Skeletal muscle satellite cell (primary cell): ENCODE results near the gene CERS3. TPM values are rescaled to one million over a fixed set of nuclear protein-coding genes. Genes with fewer than 3 reads are reported as not detected.

Source experiments
- H3K27me3 ChIP-seq: 2 replicates; pipeline ENCODE4 v1.7.0; 2013; ENCODE audit warnings: low read length; ENCODE audit not compliant: control insufficient read depth, insufficient read depth
- H3K36me3 ChIP-seq: 2 replicates; pipeline ENCODE4 v1.7.0; 2013; ENCODE audit warnings: mild to moderate bottlenecking, control low read depth, low read length; ENCODE audit not compliant: insufficient read depth
- H3K4me1 ChIP-seq: 2 replicates; pipeline ENCODE4 v1.7.0; 2013; ENCODE audit warnings: low read length; ENCODE audit not compliant: control insufficient read depth, insufficient read depth
- H3K4me2 ChIP-seq: 2 replicates; pipeline ENCODE4 v1.7.0; 2013; ENCODE audit warnings: mild to moderate bottlenecking, low read length
- H3K4me3 ChIP-seq: 2 replicates; pipeline ENCODE4 v1.7.0; 2013; ENCODE audit warnings: low read length
- H3K9ac ChIP-seq: 2 replicates; pipeline ENCODE4 v1.7.0; 2013; ENCODE audit warnings: mild to moderate bottlenecking, low read depth, low read length, moderate library complexity
- H3K9me3 ChIP-seq: replicated peaks from 2 replicates; pipeline ENCODE4 v1.7.0; 2013; ENCODE audit warnings: mild to moderate bottlenecking, control low read depth, low read length
- small RNA-seq: library from RNA; depleted of rRNA; stranded (forward); fragments of <200 nt; gene quantifications from one replicate; pipeline ENCODE3, GENCODE V24; 2012

The CERS3 gene

DNA sequence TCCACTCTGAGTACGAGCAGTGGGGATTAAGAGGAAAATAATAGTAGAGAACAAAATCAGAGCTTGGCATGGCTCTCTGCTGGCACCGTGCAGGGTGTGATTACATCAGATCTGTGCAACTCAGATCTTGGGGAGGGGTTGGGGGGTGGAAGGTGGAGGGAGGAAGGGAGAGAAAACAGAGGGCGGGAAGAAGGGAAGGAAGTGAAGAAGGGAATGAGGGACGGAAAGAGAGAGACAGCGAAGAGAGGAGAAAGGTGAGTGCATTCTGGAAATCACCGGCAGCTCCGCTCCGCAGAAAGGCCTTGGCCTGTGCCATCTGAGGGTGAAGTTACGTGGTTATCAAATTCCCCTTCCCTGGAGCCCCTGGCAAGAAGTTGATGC is 156.0 kb downstream of the CERS3 start:
- H3K4me1 ChIP-seq, result no peaks in the 10 kb centered on the region
- no peaks in the 10 kb centered on the region for H3K9me3 ChIP-seq
- H3K36me3 ChIP-seq, result no peaks in the 10 kb centered on the region
- no peaks in the 10 kb centered on the region for H3K27me3 ChIP-seq
- no peak overlapping the region for H3K9ac ChIP-seq
- H3K4me2 ChIP-seq, result no peak overlapping the region
- H3K4me3 ChIP-seq, result no peak overlapping the region

DNA sequence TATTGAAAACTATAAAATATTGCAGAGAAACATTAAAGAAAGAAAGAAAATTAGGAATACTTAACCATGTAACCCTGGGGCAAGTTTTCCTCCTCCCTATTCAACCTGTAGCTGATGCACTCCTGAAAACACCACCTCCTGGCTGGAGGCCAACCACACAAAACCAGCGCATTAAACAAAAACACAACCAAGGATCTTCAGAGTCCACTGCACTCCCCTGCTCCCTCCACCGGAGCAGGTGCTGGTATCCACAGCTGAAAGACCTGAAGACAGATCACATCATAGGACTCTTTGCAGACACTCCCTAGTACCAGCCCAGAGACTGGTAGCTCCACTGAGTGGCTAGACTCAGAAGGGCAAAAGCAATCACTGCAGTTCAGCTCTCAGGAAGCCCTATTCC is 173.4 kb downstream of the CERS3 start:
- no peak overlapping the region for H3K4me3 ChIP-seq
- H3K27me3 ChIP-seq, result no peaks in the 10 kb centered on the region
- H3K4me1 ChIP-seq, result peaks cover 5% of the 10 kb centered on the region
- no peak overlapping the region for H3K9ac ChIP-seq
- no peaks in the 10 kb centered on the region for H3K36me3 ChIP-seq
- no peak overlapping the region for H3K4me2 ChIP-seq
- no peaks in the 10 kb centered on the region for H3K9me3 ChIP-seq

DNA sequence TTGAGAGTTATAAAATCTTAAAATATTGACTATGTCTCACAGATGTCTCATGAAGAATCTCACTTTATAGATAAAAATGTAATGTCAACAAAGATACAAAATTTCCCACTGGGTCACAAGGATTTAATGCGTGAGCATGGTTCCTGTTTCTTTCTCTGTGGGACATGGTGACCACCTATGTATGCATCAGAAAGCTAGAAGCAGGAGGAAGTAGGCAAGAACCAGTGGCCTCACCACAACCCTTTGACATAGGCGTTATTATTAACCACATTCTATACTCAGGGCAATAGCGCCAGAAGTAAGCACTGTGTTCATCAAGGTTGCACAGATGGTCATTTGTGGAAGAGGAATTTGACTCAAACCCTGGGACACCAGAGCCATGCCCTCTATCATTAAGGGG is 175.3 kb downstream of the CERS3 start:
- Histone ChIP-seq H3K9me3 (no peaks in the 10 kb centered on the region), H3K9ac (no peak overlapping the region), H3K4me1 (peaks cover 10% of the 10 kb centered on the region), H3K36me3 (no peaks in the 10 kb centered on the region), H3K4me2 (no peak overlapping the region), H3K4me3 (no peak overlapping the region), H3K27me3 (no peaks in the 10 kb centered on the region)

DNA sequence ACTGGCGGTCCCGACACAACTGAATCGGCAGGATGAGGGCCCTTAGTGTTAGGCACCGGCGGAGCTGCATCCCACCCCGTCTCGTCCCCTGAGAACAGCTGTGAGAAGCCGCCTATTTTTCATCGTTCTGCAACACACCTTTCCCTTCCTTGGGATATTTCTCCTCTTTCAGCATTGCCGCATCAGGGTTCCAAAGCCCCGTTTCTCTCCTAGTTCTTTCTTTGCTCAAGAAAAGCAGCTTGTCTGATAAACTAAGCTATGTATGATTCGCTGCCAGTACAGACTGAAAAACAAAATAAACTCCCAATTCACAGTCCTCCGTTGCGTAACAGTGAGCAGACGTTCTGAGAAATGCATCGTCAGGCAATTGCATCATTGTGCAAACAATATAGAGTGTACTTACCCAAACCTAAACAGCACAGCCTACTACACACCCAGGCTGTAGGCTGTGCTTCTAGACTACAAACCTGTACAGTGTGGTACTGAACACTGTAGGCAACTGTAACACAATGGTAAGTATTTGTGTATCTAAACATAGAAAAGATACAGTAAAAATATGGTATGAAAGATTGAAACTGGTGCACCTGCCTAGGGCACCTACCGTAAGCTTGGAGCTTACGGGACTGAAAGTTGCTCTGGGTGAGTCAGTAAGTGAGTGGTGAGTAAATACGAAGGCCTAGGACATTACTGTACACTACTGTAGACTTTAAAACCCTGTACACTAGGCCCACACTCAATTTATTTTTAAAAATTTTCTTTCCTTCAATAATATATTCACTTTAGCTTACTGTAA is 178.1 kb downstream of the CERS3 start:
- H3K4me3 ChIP-seq, result peak overlapping the region; percentile 77
- H3K4me2 ChIP-seq, result peak overlapping the region; percentile 96
- no peaks in the 10 kb centered on the region for H3K36me3 ChIP-seq
- H3K9me3 ChIP-seq, result no peaks in the 10 kb centered on the region
- peak overlapping the region; percentile 86 for H3K9ac ChIP-seq
- H3K4me1 ChIP-seq, result peaks cover 10% of the 10 kb centered on the region
- no peaks in the 10 kb centered on the region for H3K27me3 ChIP-seq

Small RNA genes lying within 50 kb of the gene (small RNA-seq; reads per million reads assigned to genes)
- gene RNU6-181P, result not detected
- gene RNU6-322P, result not detected
